ENCODE data around the gene GRIA1. TPM values are rescaled to one million over a fixed set of nuclear protein-coding genes. Genes with fewer than 3 reads are reported as not detected.

The GRIA1 gene
- total RNA-seq, 4 donors from 2014 or later: 0.27 to 1.9 (median 0.99) TPM

GRCh38 chr5:153674356-153674755 is 183.9 kb downstream of the GRIA1 start:
- WGBS, 2 donors (ENCODE audit: low coverage in 1 of 2): 33 to 80% methylated on average over 1 to 2 of the region's 4 CpGs
- Histone ChIP-seq H3K27me3 (no peaks in the 10 kb centered on the region), H3K9me3 (no peaks in the 10 kb centered on the region), H3K4me1 (no peaks in the 10 kb centered on the region), H3K27ac (no peak overlapping the region), H3K4me3 (no peak overlapping the region), H3K36me3 (no peaks in the 10 kb centered on the region)
- TF ChIP-seq CTCF (IDR thresholded peaks at IDR 0.05) (no peak), POLR2A (IDR thresholded peaks at IDR 0.05) (no peak), POLR2AphosphoS5 (IDR thresholded peaks at IDR 0.05) (no peak), EP300 (IDR thresholded peaks at IDR 0.05) (no peak)
- ATAC-seq: no peak

- WGBS, 2 donors (ENCODE audit: low coverage in 1 of 2): 27 to 32% methylated on average over 3 of the region's 3 CpGs
Measured at GRCh38 chr5:153676406-153676805, 185.9 kb downstream of the GRIA1 start.

GRCh38 chr5:153676821-153677220 is 186.4 kb downstream of the GRIA1 start:
- H3K27ac ChIP-seq: no peak overlapping the region
- WGBS, 2 donors (ENCODE audit: low coverage in 1 of 2): 60 to 72% methylated on average over 6 to 7 of the region's 7 CpGs
- no peak for ATAC-seq

More at GRCh38 chr5:153676406-153676805, 185.9 kb downstream of the GRIA1 start:
- no peaks in the 10 kb centered on the region for H3K9me3 ChIP-seq
- H3K4me3 ChIP-seq: no peak overlapping the region
- H3K36me3 ChIP-seq: no peaks in the 10 kb centered on the region
- ATAC-seq: no peak
- no peaks in the 10 kb centered on the region for H3K27me3 ChIP-seq
- no peaks in the 10 kb centered on the region for H3K4me1 ChIP-seq
- no peak overlapping the region for H3K27ac ChIP-seq
- no peak for TF ChIP-seq CTCF (IDR thresholded peaks at IDR 0.05)
- no peak for TF ChIP-seq POLR2AphosphoS5 (IDR thresholded peaks at IDR 0.05)
- TF ChIP-seq EP300 (IDR thresholded peaks at IDR 0.05): no peak
- TF ChIP-seq POLR2A (IDR thresholded peaks at IDR 0.05): no peak

GRCh38 chr5:153678617-153679329 is 188.3 kb downstream of the GRIA1 start:
- H3K36me3 ChIP-seq: no peaks in the 10 kb centered on the region
- H3K4me1 ChIP-seq: no peaks in the 10 kb centered on the region
- TF ChIP-seq POLR2AphosphoS5 (IDR thresholded peaks at IDR 0.05): no peak
- TF ChIP-seq POLR2A (IDR thresholded peaks at IDR 0.05): no peak
- no peak for TF ChIP-seq CTCF (IDR thresholded peaks at IDR 0.05)
- TF ChIP-seq EP300 (IDR thresholded peaks at IDR 0.05): no peak
- no peak overlapping the region for H3K27ac ChIP-seq
- no peak for ATAC-seq
- H3K27me3 ChIP-seq: no peaks in the 10 kb centered on the region
- no peak overlapping the region for H3K4me3 ChIP-seq
- H3K9me3 ChIP-seq: no peaks in the 10 kb centered on the region
- WGBS, 2 donors (ENCODE audit: low coverage in 1 of 2): 31 to 46% methylated on average over 2 to 4 of the region's 4 CpGs

More at GRCh38 chr5:153676821-153677220, 186.4 kb downstream of the GRIA1 start:
- TF ChIP-seq POLR2A (IDR thresholded peaks at IDR 0.05): no peak
- TF ChIP-seq POLR2AphosphoS5 (IDR thresholded peaks at IDR 0.05): no peak
- no peak for TF ChIP-seq EP300 (IDR thresholded peaks at IDR 0.05)
- no peak for TF ChIP-seq CTCF (IDR thresholded peaks at IDR 0.05)
- H3K4me3 ChIP-seq: no peak overlapping the region
- no peaks in the 10 kb centered on the region for H3K4me1 ChIP-seq
- no peaks in the 10 kb centered on the region for H3K36me3 ChIP-seq
- H3K27me3 ChIP-seq: no peaks in the 10 kb centered on the region
- H3K9me3 ChIP-seq: no peaks in the 10 kb centered on the region

GRCh38 chr5:153690236-153690635 is 199.8 kb downstream of the GRIA1 start:
- no peak for ATAC-seq
- TF ChIP-seq EP300 (IDR thresholded peaks at IDR 0.05) (no peak), CTCF (IDR thresholded peaks at IDR 0.05) (no peak), POLR2A (IDR thresholded peaks at IDR 0.05) (no peak), POLR2AphosphoS5 (IDR thresholded peaks at IDR 0.05) (no peak)
- H3K27me3 ChIP-seq: no peaks in the 10 kb centered on the region
- no peak overlapping the region for H3K4me3 ChIP-seq
- no peak overlapping the region for H3K27ac ChIP-seq
- no peaks in the 10 kb centered on the region for H3K4me1 ChIP-seq
- no peaks in the 10 kb centered on the region for H3K9me3 ChIP-seq
- H3K36me3 ChIP-seq: no peaks in the 10 kb centered on the region
- 73 to 95% methylated on average over 3 of the region's 3 CpGs for WGBS, 2 donors (ENCODE audit: low coverage in 1 of 2)

Data from gastroesophageal sphincter (tissue), 4 donors.